K562 (cell line): ENCODE data around the gene SBK3. TPM values are rescaled to one million over a fixed set of nuclear protein-coding genes. Genes with fewer than 3 reads are reported as not detected.

ENCODE experiments used
- ATAC-seq: fragments of 200-7000 bp; cut with Tn5 transposase; 3 replicates; pipeline ENCODE4 v1.9.1; 2020; ENCODE audit warnings: moderate library complexity
- BruUV-seq: library from RNA; stranded (reverse); fragments of 400-500 nt; replicated peaks from 2 replicates; lab custom pipeline; 2021; lab: Mats Ljungman, UMichigan
- CTCF ChIA-PET: fragments of 300-600 bp; formaldehyde crosslinking; extraction: SDS; loops from one replicate; lab custom pipeline; 2021; ENCODE audit warnings: low intra/inter-chr PET ratio; lab: Yijun Ruan, JAX
- POLR2A ChIA-PET: fragments of 300-600, 350-650 bp; sonication (Branson Sonifier 250); formaldehyde crosslinking; extraction: SDS; loops from one replicate; lab custom pipeline; 2021; ENCODE audit warnings: antibody characterized with exemption, inconsistent platforms; lab: Yijun Ruan, JAX
- DNase-seq, 4 experiments: peaks; one replicate each; pipeline versions ENCODE4 v3.0.0 to v3.0.0-alpha.2; 2011 to 2018; ENCODE audit warnings: low spot score in 3 of 4, mixed read lengths in 3 of 4; ENCODE audit errors: extremely low read depth in 1 of 4
- FAIRE-seq: peaks from 2 replicates; lab custom pipeline; 2011; peaks lifted over from hg19 to GRCh38; lab: Jason Lieb, UNC
- H2AFZ ChIP-seq: 2 replicates; pipeline ENCODE4 v1.6.0; 2011; ENCODE audit warnings: low read depth, low read length, control low read depth, inconsistent platforms
- H3K27ac ChIP-seq: fragments of 200-600 bp; 3 replicates; pipeline ENCODE4 v1.8.0; 2011; ENCODE audit warnings: low read depth, mild to moderate bottlenecking, control low read depth, inconsistent platforms, low read length, moderate library complexity, mixed read lengths; ENCODE audit errors: extremely low read depth
- H3K27me3 ChIP-seq, 2 experiments: fragments of 300-600 bp in 1 of 2; 2 replicates in 1 of 2; 3 replicates in 1 of 2; pipeline versions ENCODE4 v1.6.0 to v1.8.0; 2011; ENCODE audit warnings: inconsistent platforms in 2 of 2, low read length in 2 of 2, mild to moderate bottlenecking in 1 of 2, mixed read lengths in 1 of 2, moderate library complexity in 1 of 2; ENCODE audit not compliant: control insufficient read depth in 2 of 2, insufficient read depth in 2 of 2
- H3K36me3 ChIP-seq: fragments of 300-600 bp; 3 replicates; pipeline ENCODE4 v1.8.0; 2011; ENCODE audit warnings: mild to moderate bottlenecking, low read length, inconsistent platforms; ENCODE audit not compliant: control insufficient read depth, insufficient read depth
- H3K4me1 ChIP-seq, 2 experiments: fragments of 200-600 bp in 1 of 2; replicated peaks in 1 of 2; 2 replicates in 1 of 2; 3 replicates in 1 of 2; pipeline versions ENCODE4 v1.5.1 to v1.8.0; 2011; ENCODE audit warnings: inconsistent platforms in 2 of 2, low read length in 2 of 2, mild to moderate bottlenecking in 1 of 2, mixed read lengths in 1 of 2, moderate library complexity in 1 of 2; ENCODE audit not compliant: control insufficient read depth in 2 of 2, insufficient read depth in 2 of 2
- H3K4me2 ChIP-seq: 2 replicates; pipeline ENCODE4 v1.6.1; 2011; ENCODE audit warnings: low read length, control low read depth, inconsistent platforms, mixed read lengths; ENCODE audit not compliant: insufficient read depth
- H3K4me3 ChIP-seq: fragments of 200-600 bp; sonication (generic), shearing (Covaris generic); 2 replicates; pipeline ENCODE4 v1.5.1; 2016; ENCODE audit warnings: control low read depth, inconsistent platforms
- H3K79me2 ChIP-seq: fragments of 200-600 bp; 3 replicates; pipeline ENCODE4 v1.8.0; 2011; ENCODE audit warnings: low read length, inconsistent platforms; ENCODE audit not compliant: control insufficient read depth, insufficient read depth
- H3K9ac ChIP-seq, 2 experiments: 2 replicates each; pipeline versions ENCODE4 v1.6.0 to v1.6.1; 2011; ENCODE audit warnings: low read depth in 2 of 2, low read length in 2 of 2, control low read depth in 1 of 2, inconsistent platforms in 1 of 2, mild to moderate bottlenecking in 1 of 2, mixed read lengths in 1 of 2; ENCODE audit not compliant: insufficient read depth in 1 of 2
- H3K9me1 ChIP-seq: one replicate; pipeline ENCODE4 v1.6.0; 2011; ENCODE audit warnings: inconsistent platforms, mild to moderate bottlenecking, low read length, moderate library complexity; ENCODE audit not compliant: control insufficient read depth, insufficient read depth
- H3K9me3 ChIP-seq: replicated peaks from 2 replicates; pipeline ENCODE4 v1.5.1; 2011; ENCODE audit warnings: low read depth, low read length, inconsistent platforms; ENCODE audit not compliant: control insufficient read depth, insufficient read depth
- H4K20me1 ChIP-seq: replicated peaks from 2 replicates; pipeline ENCODE4 v1.6.1; 2011; ENCODE audit warnings: low read length, inconsistent platforms, mixed read lengths; ENCODE audit not compliant: control insufficient read depth, insufficient read depth
- ARHGAP35 ChIP-seq: fragments of 450-650 bp; IDR thresholded peaks from 2 replicates; pipeline ENCODE4 v1.6.1; 2018; ENCODE audit not compliant: partially characterized antibody
- ATF2 ChIP-seq: sonication (generic); formaldehyde crosslinking; IDR thresholded peaks from 2 replicates; pipeline ENCODE4 v1.8.1; 2022; ENCODE audit warnings: missing genetic modification reagents
- KDM4B ChIP-seq, 2 experiments: fragments of 450-650 bp in 1 of 2; sonication (generic) in 1 of 2; IDR thresholded peaks; 2 replicates each; pipeline ENCODE4 v1.6.1; 2016 to 2017; ENCODE audit warnings: borderline replicate concordance in 2 of 2, antibody characterized with exemption in 1 of 2, low read depth in 1 of 2, mild to moderate bottlenecking in 1 of 2
- MYBL2 ChIP-seq, 2 experiments: fragments of 450-650 bp in 1 of 2; sonication (generic) in 1 of 2; formaldehyde crosslinking in 1 of 2; IDR thresholded peaks; 2 replicates each; pipeline versions ENCODE4 v1.6.1 to v1.8.1; 2017 to 2022; ENCODE audit warnings: borderline replicate concordance in 1 of 2, inconsistent platforms in 1 of 2, low read depth in 1 of 2, mild to moderate bottlenecking in 1 of 2, missing genetic modification reagents in 1 of 2, moderate library complexity in 1 of 2
- MYNN ChIP-seq, 2 experiments: sonication (generic); formaldehyde crosslinking in 1 of 2; IDR thresholded peaks; 2 replicates each; pipeline versions ENCODE4 v1.5.0 to v1.6.1; 2016 to 2020; ENCODE audit warnings: antibody characterized with exemption in 1 of 2, missing genetic modification reagents in 1 of 2
- TOE1 ChIP-seq, 2 experiments: fragments of 450-650 bp in 1 of 2; sonication (generic) in 1 of 2; formaldehyde crosslinking in 1 of 2; IDR thresholded peaks; 2 replicates each; pipeline versions ENCODE4 v1.7.1 to v1.8.0; 2016 to 2022; ENCODE audit warnings: borderline replicate concordance in 2 of 2, mild to moderate bottlenecking in 2 of 2, antibody characterized with exemption in 1 of 2, inconsistent platforms in 1 of 2, low read depth in 1 of 2, missing genetic modification reagents in 1 of 2, moderate library complexity in 1 of 2
- ZBTB43 ChIP-seq: sonication (generic); formaldehyde crosslinking; IDR thresholded peaks from 2 replicates; pipeline ENCODE4 v1.8.0; 2023; ENCODE audit warnings: mild to moderate bottlenecking, missing genetic modification reagents
- ZNF785 ChIP-seq: fragments of 250-450 bp; sonication (Bioruptor Pico); IDR thresholded peaks from 2 replicates; pipeline ENCODE4 v1.4.0; 2020; ENCODE audit warnings: mild to moderate bottlenecking
- WGBS: fragments of 100-300 bp; shearing (Covaris generic); methylation state at CpG from one replicate; pipeline ENCODE4 v1.1.6; 2016; ENCODE audit warnings: low coverage, mixed read lengths; ENCODE audit not compliant: insufficient coverage; ENCODE audit errors: missing lambda C conversion rate; 5-methylcytosine and 5-hydroxymethylcytosine counted together
- in situ Hi-C: fragments of 300-500 bp; cut with MboI; formaldehyde crosslinking; loops from 4 replicates; pipeline ENCODE4 v1.15.0; 2018; ENCODE audit warnings: inconsistent platforms, mixed read lengths
- intact Hi-C: fragments of 100-400 bp; cut with micrococcal nuclease; formaldehyde crosslinking; loops from 2 replicates; pipeline ENCODE4 v1.14.2; 2022
- polyA plus RNA-seq, 8 experiments: library from polyadenylated mRNA; depleted of rRNA in 4 of 8; stranded (reverse) in 5 of 8; unstranded in 3 of 8; fragments of >200 nt; fragmentation: Nextera tagmentation in 2 of 8; fragmentation: Illumina TruSeq in 1 of 8; extraction: Ambion mirVana in 2 of 8; extraction: Trizol in 1 of 8; gene quantifications; 2 replicates each; pipeline versions ENCODE4 v1.2.1 to v1.2.3, GENCODE V29; 2011 to 2014; ENCODE audit warnings: inconsistent platforms in 1 of 8, missing spikeins in 1 of 8
- total RNA-seq, 7 experiments: library from RNA; depleted of rRNA in 6 of 7; stranded (reverse); fragments of >200 nt in 6 of 7; fragmentation: Illumina TruSeq in 2 of 7; extraction: Trizol in 2 of 7; gene quantifications; 2 replicates each; pipeline versions ENCODE4 v1.2.1 to v1.2.3, GENCODE V29; 2011 to 2021; ENCODE audit warnings: low replicate concordance in 1 of 7
- TF ChIP-seq, protein P1 (sequence below): sonication (generic); formaldehyde crosslinking; IDR thresholded peaks from 2 replicates; pipeline ENCODE4 v1.9.0; 2022; ENCODE audit warnings: mild to moderate bottlenecking, missing genetic modification reagents

SBK3 gene
- total and polyA plus RNA-seq, 9 of the 15 experiments (the other 6 are each of a cell fraction or from before 2014, with no cell fraction given) = 0.11 to 0.43 (median 0.13) TPM; not detected in 6

GRCh38 chr19:55527197-55528029, 17.9 kb downstream of the SBK3 start:
- CTCF ChIA-PET = no interaction called here
- WGBS = 50% methylated on average over 22 of the region's 22 CpGs
- no peak for TF ChIP-seq ZNF785 (CRISPR knock-in tag)
- no peak for TF ChIP-seq ARHGAP35
- TF ChIP-seq, protein P1, sequence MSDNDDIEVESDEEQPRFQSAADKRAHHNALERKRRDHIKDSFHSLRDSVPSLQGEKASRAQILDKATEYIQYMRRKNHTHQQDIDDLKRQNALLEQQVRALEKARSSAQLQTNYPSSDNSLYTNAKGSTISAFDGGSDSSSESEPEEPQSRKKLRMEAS = peak; percentile 66; the same call in 1 of the 2 replicates
- 0 out of 4 replicates have a peak, but pooled peaks of 1 of the 2 experiments have one; percentile 38 for TF ChIP-seq KDM4B (IDR thresholded peaks at IDR 0.05; ENCODE audit: borderline replicate concordance in 2 of 2, low read depth in 1 of 2)
- peak; percentile 50; the same call in 1 of the 2 replicates for TF ChIP-seq MYNN (IDR thresholded peaks at IDR 0.05)
- TF ChIP-seq MYNN (CRISPR knock-in tag; IDR thresholded peaks at IDR 0.05) = no peak
- no peak for TF ChIP-seq TOE1 (IDR thresholded peaks at IDR 0.05; ENCODE audit: borderline replicate concordance)
- peak; percentile 58; the same call in 1 of the 2 replicates for TF ChIP-seq TOE1 (CRISPR knock-in tag; IDR thresholded peaks at IDR 0.05; ENCODE audit: borderline replicate concordance, low read depth)
- TF ChIP-seq ZBTB43 (CRISPR knock-in tag) = peak; percentile 100
- TF ChIP-seq MYBL2 (IDR thresholded peaks at IDR 0.05; ENCODE audit: low read depth) = no peak
- 0 out of 2 replicates have a peak, but pooled peaks have one; percentile 70 for TF ChIP-seq MYBL2 (CRISPR knock-in tag; IDR thresholded peaks at IDR 0.05; ENCODE audit: borderline replicate concordance)
- TF ChIP-seq ATF2 = peak; percentile 28; the same call in 1 of the 2 replicates

More at GRCh38 chr19:55527197-55528029, 17.9 kb downstream of the SBK3 start:
- Histone ChIP-seq H3K4me3 (no peak overlapping the region), H3K9ac (no peak overlapping the region), H3K27me3 (no peaks in the 10 kb centered on the region; a peak in 2 of 5 replicates), H3K4me1 (peaks cover 0 to 31% of the 10 kb centered on the region in 2 experiments; a peak in 3 of 5 replicates), H3K36me3 (no peaks in the 10 kb centered on the region), H3K9me1 (no peaks in the 10 kb centered on the region), H2AFZ (no peak overlapping the region), H4K20me1 (no peaks in the 10 kb centered on the region), H3K9me3 (peaks cover 12% of the 10 kb centered on the region), H3K27ac (no peak overlapping the region), H3K4me2 (no peak overlapping the region), H3K79me2 (no peaks in the 10 kb centered on the region)
- POLR2A ChIA-PET = interaction anchor here (1.0 kb wide), 1 partner anchor 38 kb away, joined by 3 read pairs; no protein-coding TSS in a partner anchor
- FAIRE-seq (no peak), ATAC-seq (no peak), DNase-seq (no peak)
- no TSS peak for BruUV-seq
- in situ Hi-C loops = no loop called here
- intact Hi-C loops = no loop called here
